Right lobe of liver (tissue), 6 donors: ENCODE measurements around the gene ZFP36L1. TPM values are rescaled to one million over a fixed set of nuclear protein-coding genes. Genes with fewer than 3 reads are reported as not detected.
A peak's percentile ranks its signal among the peaks of the same experiment; 100 is the strongest.

ENCODE experiments used
- ATAC-seq, 4 donors: fragments of 200-7000 bp; cut with Tn5 transposase; one replicate each; pipeline ENCODE4 v1.9.1; 2020; ENCODE audit warnings: mild to moderate bottlenecking in 4 of 4, moderate library complexity in 4 of 4
- DNase-seq, 3 donors: peaks; one replicate each; pipeline ENCODE4 v3.0.0-alpha.2; 2020
- H3K27ac ChIP-seq, 3 donors: fragments of 200-600 bp; one replicate each; pipeline ENCODE4 v1.8.0; 2022
- H3K27me3 ChIP-seq, 2 donors: fragments of 200-600 bp; one replicate each; pipeline ENCODE4 v1.8.0; 2022
- H3K36me3 ChIP-seq, 4 donors: fragments of 200-600 bp; sonication (generic) in 1 of 4; one replicate each; pipeline versions ENCODE4 v1.5.1 to v1.8.0; 2017 to 2022; ENCODE audit warnings: control low read depth in 1 of 4
- H3K4me1 ChIP-seq, 4 donors: fragments of 200-600 bp; sonication (generic) in 1 of 4; one replicate each; pipeline versions ENCODE4 v1.5.1 to v1.8.0; 2017 to 2022; ENCODE audit warnings: control low read depth in 1 of 4
- H3K4me3 ChIP-seq, 3 donors: fragments of 200-600 bp; one replicate each; pipeline ENCODE4 v1.8.0; 2022
- H3K9me3 ChIP-seq, 4 donors: fragments of 200-600 bp; sonication (generic) in 1 of 4; one replicate each; pipeline versions ENCODE4 v1.5.1 to v1.8.0; 2017 to 2022; ENCODE audit warnings: control low read depth in 1 of 4
- CTCF ChIP-seq, 4 donors: fragments of 200-600 bp in 3 of 4; fragments of 450-650 bp in 1 of 4; IDR thresholded peaks; one replicate each; pipeline versions ENCODE4 v1.5.1 to v1.8.0; 2016 to 2022; ENCODE audit warnings: antibody characterized with exemption in 4 of 4, mild to moderate bottlenecking in 2 of 4
- POLR2A ChIP-seq: fragments of 450-650 bp; IDR thresholded peaks from one replicate; pipeline ENCODE4 v1.6.1; 2017; ENCODE audit warnings: antibody characterized with exemption, mild to moderate bottlenecking
- WGBS: methylation state at CpG from one replicate; pipeline ENCODE4 v1.1.6; 2018; ENCODE audit warnings: low coverage, low lambda C conversion rate; ENCODE audit not compliant: insufficient coverage; ENCODE audit errors: missing lambda C conversion rate; 5-methylcytosine and 5-hydroxymethylcytosine counted together
- intact Hi-C, 2 donors: fragments of 100-400 bp; cut with DNase I; formaldehyde crosslinking; loops; one replicate each; pipeline versions ENCODE4 v1.11.2 to v1.14.1; 2022
- total RNA-seq, 6 experiments: library from RNA; depleted of rRNA in 2 of 6; stranded (reverse); fragments of >200 nt in 2 of 6; fragmentation: NEBNext Ultra II Directional in 3 of 6; extraction: Animal tissue kit (Norgen Biotek cat#: 25700) in 3 of 6; gene quantifications; one replicate each; pipeline versions ENCODE4 v1.1.0 to v1.2.4, GENCODE V29; 2016 to 2023
- donor health status: DM: no; HTN: yes; CAD: no.
- donor health status: DM: no; HTN: no; CAD: no.
- donor health status: DM: no; HTN: no; CAD: no.
- donor health status: DM: no; HTN: yes; CAD: no.
- donor health status: DM: no; HTN: yes; CAD: no.

Gene ZFP36L1
- total RNA-seq, 6 experiments from 2014 or later, result 109 to 298 (median 218) TPM

GRCh38 chr14:68836082-68836481, 43.2 kb upstream of the ZFP36L1 start:
- Histone ChIP-seq H3K36me3 (no peaks in the 10 kb centered on the region), H3K4me3 (no peak overlapping the region), H3K27me3 (no peaks in the 10 kb centered on the region), H3K27ac (no peak overlapping the region), H3K9me3 (no peaks in the 10 kb centered on the region), H3K4me1 (no peaks in the 10 kb centered on the region)
- no peak for DNase-seq
- 63% methylated on average over 1 of the region's 1 CpG for WGBS
- no peak for ATAC-seq
- TF ChIP-seq POLR2A (no peak), CTCF (IDR thresholded peaks at IDR 0.05) (no peak)
- intact Hi-C loops, result no loop called here

GRCh38 chr14:68834816-68835215, 41.9 kb upstream of the ZFP36L1 start:
- H3K27me3 ChIP-seq, result no peaks in the 10 kb centered on the region
- no peak for DNase-seq
- H3K9me3 ChIP-seq, result no peaks in the 10 kb centered on the region
- intact Hi-C loops, result no loop called here
- H3K36me3 ChIP-seq, result no peaks in the 10 kb centered on the region
- H3K4me3 ChIP-seq, result no peak overlapping the region
- no peak for ATAC-seq
- H3K27ac ChIP-seq, result no peak overlapping the region
- no peaks in the 10 kb centered on the region for H3K4me1 ChIP-seq
- TF ChIP-seq POLR2A, result no peak
- no peak for TF ChIP-seq CTCF (IDR thresholded peaks at IDR 0.05)
- 45% methylated on average over 5 of the region's 6 CpGs for WGBS

GRCh38 chr14:68828698-68829097, 35.8 kb upstream of the ZFP36L1 start:
- TF ChIP-seq CTCF (IDR thresholded peaks at IDR 0.05) (no peak), POLR2A (no peak)
- ATAC-seq (no peak), DNase-seq (no peak)
- Histone ChIP-seq H3K36me3 (no peaks in the 10 kb centered on the region), H3K4me1 (peaks cover 0 to 30% (median 11%) of the 10 kb centered on the region in 4 donors), H3K27ac (no peak overlapping the region), H3K4me3 (no peak overlapping the region), H3K27me3 (no peaks in the 10 kb centered on the region), H3K9me3 (no peaks in the 10 kb centered on the region)
- intact Hi-C loops, result loop anchor here in 1 of 2 donors (10.0 kb wide), 1 partner anchor 894 kb away; no protein-coding TSS in a partner anchor

- Histone ChIP-seq H3K9me3 (no peaks in the 10 kb centered on the region), H3K4me1 (peaks cover 0 to 57% (median 28%) of the 10 kb centered on the region in 4 donors), H3K27me3 (no peaks in the 10 kb centered on the region), H3K36me3 (no peaks in the 10 kb centered on the region), H3K27ac (peak overlapping the region; percentile 73 to 99 (median 79)), H3K4me3 (peak overlapping the region; percentile 10 to 43 (median 12))
- peak in 1 of 3 donors; percentile 75 for DNase-seq
- WGBS, result 29% methylated on average over 3 of the region's 3 CpGs
- ATAC-seq, result peak; percentile 24 to 46 (median 31)
- TF ChIP-seq CTCF (IDR thresholded peaks at IDR 0.05) (no peak), POLR2A (peak; percentile 90)
- intact Hi-C loops, result loop anchor here in 1 of 2 donors (10.0 kb wide), 1 partner anchor 891 kb away; no protein-coding TSS in a partner anchor
These were observed 32.9 kb upstream of the ZFP36L1 start for GRCh38 chr14:68825729-68826128.
